GM10847 (cell line): Measurements from ENCODE around the gene ERVMER34-1.

Experiments
- POLR2A ChIP-seq: IDR thresholded peaks from 2 replicates; pipeline ENCODE4 v1.6.1; 2011; ENCODE audit not compliant: insufficient read length; ENCODE audit errors: extremely low read depth

ERVMER34-1 gene

GRCh38 chr4:52750819-52751486 is at the start of gene ERVMER34-1:
ERVMER34-1 (minus strand) TSS chr4:52751425; CDS start chr4:52745520, 5,905 bp downstream.
- TF ChIP-seq POLR2A: no peak

DNA sequence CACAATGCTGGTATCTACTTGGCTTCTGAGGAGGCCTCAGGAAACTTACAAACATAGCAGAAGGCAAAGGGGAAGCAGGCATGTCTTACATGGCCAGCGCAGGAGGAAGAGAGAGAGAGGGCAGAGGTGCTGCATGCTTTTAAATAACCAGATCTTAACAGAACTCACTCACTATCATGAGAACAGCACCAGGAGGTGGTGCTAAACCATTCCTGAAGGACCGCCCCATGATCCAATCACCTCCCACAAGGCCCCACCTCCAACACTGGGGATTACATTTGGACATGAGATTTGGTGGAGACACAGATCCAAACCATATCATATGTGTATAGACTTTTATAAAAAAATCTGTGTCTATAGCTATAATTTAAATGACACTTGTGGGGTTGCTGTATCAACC is 48.6 kb upstream of the ERVMER34-1 start:
- no peak for TF ChIP-seq POLR2A

GRCh38 chr4:52795533-52795932 is 44.3 kb upstream of the ERVMER34-1 start:
- no peak for TF ChIP-seq POLR2A

GRCh38 chr4:52791936-52792335 is 40.7 kb upstream of the ERVMER34-1 start:
- no peak for TF ChIP-seq POLR2A

- no peak for TF ChIP-seq POLR2A
Observed at GRCh38 chr4:52789774-52790173, 38.5 kb upstream of the ERVMER34-1 start.

- no peak for TF ChIP-seq POLR2A
Observed at GRCh38 chr4:52788806-52789205, 37.6 kb upstream of the ERVMER34-1 start.

- TF ChIP-seq POLR2A: no peak
Observed at GRCh38 chr4:52783069-52783468, 31.8 kb upstream of the ERVMER34-1 start.

GRCh38 chr4:52780617-52781354 is 29.6 kb upstream of the ERVMER34-1 start:
- no peak for TF ChIP-seq POLR2A

DNA sequence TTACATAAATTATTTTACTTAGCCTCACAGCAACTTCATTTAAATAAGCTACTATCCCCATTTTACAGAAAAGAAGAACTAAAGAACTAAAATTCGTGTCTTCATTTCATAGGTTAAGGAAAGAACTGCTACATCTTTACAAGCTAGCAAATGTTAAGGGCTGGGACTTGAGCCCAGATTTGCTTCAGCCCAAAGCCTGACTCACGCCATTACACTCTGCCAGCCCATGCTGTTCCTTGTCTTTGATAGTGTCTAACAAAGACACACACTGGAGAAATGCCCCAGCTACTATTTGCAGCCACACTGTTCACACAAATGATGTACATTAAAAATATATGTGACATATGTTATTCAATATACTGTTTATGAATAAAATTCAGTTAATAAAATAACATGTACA is 29.0 kb upstream of the ERVMER34-1 start:
- no peak for TF ChIP-seq POLR2A

DNA sequence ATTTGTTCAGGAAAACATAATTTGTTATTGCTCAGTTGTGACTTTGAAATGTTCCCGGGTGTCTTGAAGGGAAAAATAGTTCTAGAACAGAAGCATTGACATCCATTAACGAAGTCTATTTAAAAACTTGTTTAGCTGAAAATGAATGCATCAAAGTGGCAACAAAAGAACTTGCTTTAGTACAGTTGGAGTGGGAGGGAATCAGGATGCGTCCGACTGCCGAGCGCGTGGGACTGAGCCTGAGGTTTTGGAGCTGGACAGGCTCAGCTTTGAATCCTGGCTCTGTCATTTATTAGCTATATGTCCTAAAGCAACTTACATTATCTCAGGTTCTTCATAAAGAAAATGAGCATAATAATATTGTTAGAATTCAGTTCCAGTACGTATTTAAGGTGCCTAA is 9.0 kb upstream of the ERVMER34-1 start:
- TF ChIP-seq POLR2A: no peak

GRCh38 chr4:52755426-52755825 is 4.2 kb upstream of the ERVMER34-1 start:
- no peak for TF ChIP-seq POLR2A

DNA sequence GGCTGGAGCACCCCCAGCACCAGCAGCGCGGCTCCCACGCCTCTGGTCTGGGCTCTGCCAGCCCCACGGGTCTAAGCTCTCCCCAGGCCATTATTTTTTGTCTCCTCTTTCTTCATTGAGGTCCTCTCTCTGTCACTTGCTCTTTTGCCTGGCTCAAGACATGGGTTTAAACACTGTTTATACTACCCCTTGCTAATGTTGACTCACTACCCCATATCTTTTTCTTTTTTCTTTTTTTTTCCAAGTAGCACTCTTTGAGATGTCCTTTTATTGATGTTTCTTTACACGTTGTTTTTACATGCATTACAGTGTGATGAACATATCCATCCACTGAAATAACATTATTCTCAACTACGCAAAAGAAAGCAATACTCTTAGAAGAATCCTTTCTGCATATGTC is 1.7 kb upstream of the ERVMER34-1 start:
- no peak for TF ChIP-seq POLR2A

DNA sequence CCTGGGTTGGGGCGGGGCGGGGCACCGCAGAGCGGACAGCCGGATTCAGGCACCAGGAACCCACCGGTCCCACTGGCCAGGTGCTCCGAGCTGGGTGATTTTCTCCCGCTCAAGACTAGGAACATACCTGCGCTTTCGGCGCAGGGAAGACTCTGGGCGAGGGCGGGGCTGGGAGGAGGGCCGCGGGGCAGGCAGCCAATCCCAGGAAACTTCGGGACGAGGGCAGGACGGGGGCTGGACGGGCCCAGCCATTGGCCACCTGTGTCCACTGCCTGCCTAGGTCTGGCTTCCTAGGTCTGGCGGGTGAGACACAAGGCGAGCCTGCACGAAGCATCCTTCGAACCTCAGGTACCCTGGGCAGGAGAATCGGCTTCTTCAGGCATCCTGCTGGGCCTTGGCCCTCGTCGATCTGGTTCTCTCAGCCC is 274 bp upstream of the ERVMER34-1 start:
- no peak for TF ChIP-seq POLR2A

GRCh38 chr4:52750213-52750612 is 1.0 kb downstream of the ERVMER34-1 start:
- TF ChIP-seq POLR2A: no peak

DNA sequence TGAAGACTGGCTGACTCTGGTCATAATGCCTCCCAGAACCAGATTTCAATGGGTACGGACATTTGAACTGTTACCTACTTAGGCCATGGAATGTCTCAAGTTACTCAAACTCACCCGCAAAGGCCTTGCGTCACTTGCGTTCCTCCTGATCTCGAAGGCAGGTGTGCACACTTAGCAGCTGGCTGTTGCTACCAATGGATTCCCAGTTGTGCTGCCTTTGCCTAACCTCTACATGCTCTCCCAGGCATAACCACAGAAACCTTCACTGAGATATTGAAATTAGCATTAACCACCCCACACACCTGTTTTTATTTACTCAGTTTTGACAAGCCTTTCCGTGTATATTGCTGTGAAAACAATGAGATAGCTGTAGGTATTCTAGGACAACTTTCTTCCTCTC is 2.8 kb downstream of the ERVMER34-1 start:
- TF ChIP-seq POLR2A: no peak

DNA sequence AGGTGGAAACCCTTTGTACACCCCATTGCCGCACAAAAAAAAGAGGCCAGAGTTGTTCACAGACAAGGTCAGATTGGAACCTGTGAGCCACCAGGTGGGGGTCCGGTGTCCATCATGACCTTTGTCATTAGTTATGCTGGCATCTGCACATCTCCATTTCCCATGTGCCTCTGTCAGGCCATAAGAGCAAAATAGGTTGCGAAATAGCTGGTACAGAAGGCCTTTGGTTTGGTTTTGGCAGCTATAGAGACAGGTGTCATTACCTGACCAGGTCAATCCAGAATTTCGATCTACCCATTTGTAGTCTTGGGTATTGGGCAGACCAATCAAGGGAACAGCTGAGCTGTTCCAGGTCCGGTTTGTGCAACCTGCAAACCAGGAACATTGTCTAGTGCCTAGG is 6.6 kb downstream of the ERVMER34-1 start:
- no peak for TF ChIP-seq POLR2A
